GM23248 (cell line): ENCODE measurements around the gene NCAM1. TPM values are rescaled to one million over a fixed set of nuclear protein-coding genes. Genes with fewer than 3 reads are reported as not detected.

Experiments used
- DNase-seq: peaks from one replicate; pipeline ENCODE4 v3.0.0-alpha.2; 2015
- H2AFZ ChIP-seq: fragments of 200-600 bp; sonication (generic); 2 replicates; pipeline ENCODE4 v1.6.1; 2016; ENCODE audit warnings: antibody characterized with exemption
- H3F3A ChIP-seq: fragments of 200-600 bp; sonication (generic); 2 replicates; pipeline ENCODE4 v1.6.1; 2016; ENCODE audit warnings: mild to moderate bottlenecking, antibody characterized with exemption, mixed run types; ENCODE audit not compliant: insufficient read depth
- H3K27ac ChIP-seq: fragments of 200-600 bp; sonication (generic); 2 replicates; pipeline ENCODE4 v1.5.1; 2016; ENCODE audit warnings: mild to moderate bottlenecking
- H3K27me3 ChIP-seq: fragments of 200-600 bp; sonication (generic); replicated peaks from 2 replicates; pipeline ENCODE4 v1.6.1; 2016; ENCODE audit warnings: mild to moderate bottlenecking; ENCODE audit not compliant: insufficient read depth
- H3K36me3 ChIP-seq: fragments of 200-600 bp; sonication (generic); 2 replicates; pipeline ENCODE4 v1.6.1; 2016; ENCODE audit warnings: low read depth, mild to moderate bottlenecking
- H3K4me1 ChIP-seq: fragments of 200-600 bp; sonication (generic); 2 replicates; pipeline ENCODE4 v1.6.1; 2016; ENCODE audit warnings: mild to moderate bottlenecking; ENCODE audit not compliant: insufficient read depth
- H3K4me2 ChIP-seq: fragments of 200-600 bp; sonication (generic); one replicate; pipeline ENCODE4 v1.6.1; 2016; ENCODE audit warnings: mild to moderate bottlenecking; ENCODE audit not compliant: unreplicated experiment
- H3K4me3 ChIP-seq: fragments of 200-600 bp; sonication (generic); 2 replicates; pipeline ENCODE4 v1.5.1; 2016; ENCODE audit warnings: mild to moderate bottlenecking
- H3K79me2 ChIP-seq: fragments of 200-600 bp; sonication (generic); 2 replicates; pipeline ENCODE4 v1.6.1; 2016; ENCODE audit warnings: mild to moderate bottlenecking; ENCODE audit not compliant: insufficient read depth
- H3K9ac ChIP-seq: fragments of 200-600 bp; sonication (generic); 2 replicates; pipeline ENCODE4 v1.6.1; 2016; ENCODE audit warnings: mild to moderate bottlenecking
- H3K9me2 ChIP-seq: fragments of 200-600 bp; sonication (generic); 2 replicates; pipeline ENCODE4 v1.6.1; 2016; ENCODE audit warnings: mixed run types, mild to moderate bottlenecking, moderate library complexity; ENCODE audit not compliant: insufficient read depth
- H3K9me3 ChIP-seq: fragments of 200-600 bp; sonication (generic); one replicate; pipeline ENCODE4 v1.6.1; 2017; ENCODE audit warnings: low read depth
- H4K20me1 ChIP-seq: fragments of 200-600 bp; sonication (generic); 2 replicates; pipeline ENCODE4 v1.6.0; 2016; ENCODE audit not compliant: insufficient read depth
- EZH2 ChIP-seq: fragments of 200-600 bp; sonication (generic); IDR thresholded peaks from 2 replicates; pipeline ENCODE4 v1.6.1; 2018; ENCODE audit warnings: antibody characterized with exemption, mild to moderate bottlenecking; ENCODE audit not compliant: insufficient read depth, poor library complexity, severe bottlenecking
- EZH2phosphoT487 ChIP-seq: fragments of 200-600 bp; sonication (generic); IDR thresholded peaks from 2 replicates; pipeline ENCODE4 v1.6.1; 2018; ENCODE audit warnings: antibody characterized with exemption, moderate library complexity, mild to moderate bottlenecking, low read depth; ENCODE audit not compliant: insufficient read depth
- WGBS, 2 experiments: methylation state at CpG; one replicate each; pipeline ENCODE4 v1.1.6; 2015 to 2017; ENCODE audit warnings: low lambda C conversion rate in 2 of 2, low coverage in 1 of 2; ENCODE audit errors: missing lambda C conversion rate in 2 of 2; 5-methylcytosine and 5-hydroxymethylcytosine counted together
- in situ Hi-C: fragments of 300-500 bp; cut with MboI; formaldehyde crosslinking; loops from 2 replicates; pipeline ENCODE4 v1.15.0; 2020
- polyA plus RNA-seq: library from polyadenylated mRNA; unstranded; fragments of >200 nt; fragmentation: Nextera tagmentation; extraction: Ambion mirVana; gene quantifications from 2 replicates; pipeline ENCODE4 v1.2.1, GENCODE V29; 2016
- total RNA-seq: library from RNA; depleted of rRNA; stranded (reverse); fragments of >200 nt; shearing (Covaris generic); gene quantifications from 2 replicates; pipeline ENCODE4 v1.2.3, GENCODE V29; 2014

Gene NCAM1
- total and polyA plus RNA-seq, 2 experiments from 2014 or later, result 1.5 to 1.8 TPM

DNA sequence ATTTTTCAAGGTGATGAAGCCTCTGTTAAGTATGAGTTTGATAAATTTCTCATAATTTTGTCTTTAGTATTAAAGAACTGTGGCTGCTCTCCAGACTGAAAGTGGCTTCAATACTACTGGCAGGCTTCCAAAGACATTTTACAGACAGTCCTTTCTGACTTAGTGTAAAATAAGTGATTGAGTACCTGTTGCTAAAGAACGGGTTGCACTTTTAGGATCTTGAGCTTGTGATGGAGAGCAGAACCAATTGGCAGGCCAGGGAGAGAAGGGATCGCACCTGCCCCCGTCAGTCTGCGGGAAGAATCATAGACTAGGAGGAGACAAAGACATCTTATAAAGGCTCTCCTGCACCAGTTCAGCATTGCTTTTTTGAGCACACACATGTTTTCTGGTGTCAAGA is 4.4 kb downstream of the NCAM1 start:
- Histone ChIP-seq H3K9me3 (no peaks in the 10 kb centered on the region), H3K36me3 (no peaks in the 10 kb centered on the region), H2AFZ (no peak overlapping the region), H3K27ac (no peak overlapping the region), H3K9ac (no peak overlapping the region), H3K4me3 (no peak overlapping the region), H3K27me3 (peaks cover 54% of the 10 kb centered on the region), H3K9me2 (no peaks in the 10 kb centered on the region), H3K79me2 (no peaks in the 10 kb centered on the region), H4K20me1 (no peaks in the 10 kb centered on the region), H3K4me1 (no peaks in the 10 kb centered on the region), H3F3A (no peaks in the 10 kb centered on the region), H3K4me2 (no peak overlapping the region)
- 75 to 81% methylated on average over 4 of the region's 4 CpGs for WGBS, 2 experiments
- TF ChIP-seq EZH2phosphoT487, result no peak
- TF ChIP-seq EZH2, result no peak
- DNase-seq, result no peak
- in situ Hi-C loops, result no loop called here

GRCh38 chr11:112966561-112966960 is 5.3 kb downstream of the NCAM1 start:
- WGBS, 2 experiments, result 73 to 77% methylated on average over 4 of the region's 4 CpGs
- H3K4me1 ChIP-seq, result no peaks in the 10 kb centered on the region
- in situ Hi-C loops, result no loop called here
- H3K79me2 ChIP-seq, result no peaks in the 10 kb centered on the region
- no peak overlapping the region for H3K27ac ChIP-seq
- H3K9me2 ChIP-seq, result no peaks in the 10 kb centered on the region
- no peaks in the 10 kb centered on the region for H3K36me3 ChIP-seq
- no peak for TF ChIP-seq EZH2
- no peak for TF ChIP-seq EZH2phosphoT487
- H4K20me1 ChIP-seq, result no peaks in the 10 kb centered on the region
- no peak overlapping the region for H3K9ac ChIP-seq
- no peaks in the 10 kb centered on the region for H3K9me3 ChIP-seq
- peaks cover 45% of the 10 kb centered on the region for H3K27me3 ChIP-seq
- H3K4me2 ChIP-seq, result no peak overlapping the region
- no peak overlapping the region for H2AFZ ChIP-seq
- no peak overlapping the region for H3K4me3 ChIP-seq
- no peaks in the 10 kb centered on the region for H3F3A ChIP-seq
- DNase-seq, result no peak

DNA sequence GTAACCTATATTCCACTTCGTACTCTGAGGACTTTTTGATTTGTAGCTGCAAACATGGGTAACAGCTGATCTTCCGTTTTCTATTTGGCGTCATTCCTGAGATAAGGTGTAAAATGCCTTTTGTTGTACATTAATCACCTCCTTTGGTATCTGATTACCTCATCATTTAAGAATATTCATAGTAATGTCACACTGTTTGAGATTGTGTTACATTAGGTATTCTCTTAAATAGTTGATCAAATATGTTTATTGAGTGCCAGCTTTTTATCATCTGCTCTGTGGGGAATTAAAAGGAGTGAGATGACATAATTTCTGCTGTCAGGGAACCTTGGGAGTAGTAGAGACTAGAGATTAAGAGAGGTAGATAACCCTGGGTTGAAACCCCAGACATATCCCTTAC is 5.9 kb downstream of the NCAM1 start:
- DNase-seq, result no peak
- Histone ChIP-seq H3K27ac (no peak overlapping the region), H4K20me1 (no peaks in the 10 kb centered on the region), H3F3A (no peaks in the 10 kb centered on the region), H3K79me2 (no peaks in the 10 kb centered on the region), H3K4me3 (no peak overlapping the region), H2AFZ (no peak overlapping the region), H3K36me3 (no peaks in the 10 kb centered on the region), H3K9me3 (no peaks in the 10 kb centered on the region), H3K9ac (no peak overlapping the region), H3K9me2 (no peaks in the 10 kb centered on the region), H3K4me1 (no peaks in the 10 kb centered on the region), H3K27me3 (peaks cover 39% of the 10 kb centered on the region), H3K4me2 (no peak overlapping the region)
- no peak for TF ChIP-seq EZH2phosphoT487
- no peak for TF ChIP-seq EZH2
- in situ Hi-C loops, result no loop called here
- 89 to 93% methylated on average over 3 of the region's 3 CpGs for WGBS, 2 experiments

- DNase-seq, result peak; percentile 43
- in situ Hi-C loops, result no loop called here
- H3K27me3 ChIP-seq, result peaks cover 25% of the 10 kb centered on the region
- H3K79me2 ChIP-seq, result no peaks in the 10 kb centered on the region
- 40 to 44% methylated on average over 6 of the region's 6 CpGs for WGBS, 2 experiments
- H3K36me3 ChIP-seq, result no peaks in the 10 kb centered on the region
- no peak overlapping the region for H3K27ac ChIP-seq
- no peaks in the 10 kb centered on the region for H3K4me1 ChIP-seq
- no peak overlapping the region for H3K9ac ChIP-seq
- TF ChIP-seq EZH2, result no peak
- TF ChIP-seq EZH2phosphoT487, result no peak
- H2AFZ ChIP-seq, result no peak overlapping the region
- no peaks in the 10 kb centered on the region for H3K9me3 ChIP-seq
- H3K9me2 ChIP-seq, result no peaks in the 10 kb centered on the region
- no peak overlapping the region for H3K4me3 ChIP-seq
- no peak overlapping the region for H3K4me2 ChIP-seq
- H4K20me1 ChIP-seq, result no peaks in the 10 kb centered on the region
- H3F3A ChIP-seq, result no peaks in the 10 kb centered on the region
These were observed 7.9 kb downstream of the NCAM1 start for GRCh38 chr11:112968941-112969713.

DNA sequence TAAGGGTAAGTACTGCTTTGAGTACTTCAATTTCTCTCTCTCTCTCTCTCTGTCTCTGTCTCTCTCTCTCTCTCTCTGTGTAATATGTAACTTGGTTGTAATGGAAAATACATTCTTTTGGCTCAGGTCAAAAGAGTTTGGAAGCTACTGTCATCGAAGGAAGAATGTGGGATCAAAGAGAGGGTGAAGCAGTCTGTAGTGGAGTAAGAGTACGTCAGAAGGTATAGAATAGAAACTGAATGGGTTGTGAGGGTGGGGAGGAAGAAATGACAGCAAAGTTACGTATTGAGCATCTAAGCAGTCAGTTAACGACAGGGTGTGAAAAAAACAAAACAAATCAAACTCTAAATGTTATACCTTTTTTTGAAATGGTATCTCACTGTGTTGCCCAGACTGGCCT is 10.0 kb downstream of the NCAM1 start:
- Histone ChIP-seq H3K27ac (no peak overlapping the region), H3K4me2 (no peak overlapping the region), H3K4me3 (no peak overlapping the region), H3K4me1 (no peaks in the 10 kb centered on the region), H3K36me3 (no peaks in the 10 kb centered on the region), H3K79me2 (no peaks in the 10 kb centered on the region), H2AFZ (no peak overlapping the region), H4K20me1 (no peaks in the 10 kb centered on the region), H3F3A (no peaks in the 10 kb centered on the region), H3K9me3 (no peaks in the 10 kb centered on the region), H3K9me2 (no peaks in the 10 kb centered on the region), H3K9ac (no peak overlapping the region), H3K27me3 (0 out of 2 replicates have a peak, but pooled peaks cover 9% of the 10 kb centered on the region)
- 58 to 61% methylated on average over 4 of the region's 4 CpGs for WGBS, 2 experiments
- in situ Hi-C loops, result no loop called here
- no peak for TF ChIP-seq EZH2phosphoT487
- no peak for TF ChIP-seq EZH2
- no peak for DNase-seq
